HFF-Myc (cell line): ENCODE measurements around the gene KLF2.
"Not testable (repeated sequence)": the region's sequence is repeated elsewhere in the genome, so short reads cannot be mapped to it uniquely, and the experiment has no call there.

Experiments used
- DNase-seq: peaks from one replicate; pipeline ENCODE4 v3.0.0-alpha.2; 2011; ENCODE audit warnings: low read depth; ENCODE audit errors: extremely low read depth
- H3K4me3 ChIP-seq: replicated peaks from 2 replicates; pipeline ENCODE4 v1.5.1; 2011; ENCODE audit warnings: low read depth, mild to moderate bottlenecking, control low read depth, low read length
- TF ChIP-seq, protein P1 (sequence below): IDR thresholded peaks from 2 replicates; pipeline ENCODE4 v1.5.1; 2012; ENCODE audit warnings: mild to moderate bottlenecking, low read depth, low read length, control low read depth; ENCODE audit errors: missing control alignments

KLF2 gene

DNA sequence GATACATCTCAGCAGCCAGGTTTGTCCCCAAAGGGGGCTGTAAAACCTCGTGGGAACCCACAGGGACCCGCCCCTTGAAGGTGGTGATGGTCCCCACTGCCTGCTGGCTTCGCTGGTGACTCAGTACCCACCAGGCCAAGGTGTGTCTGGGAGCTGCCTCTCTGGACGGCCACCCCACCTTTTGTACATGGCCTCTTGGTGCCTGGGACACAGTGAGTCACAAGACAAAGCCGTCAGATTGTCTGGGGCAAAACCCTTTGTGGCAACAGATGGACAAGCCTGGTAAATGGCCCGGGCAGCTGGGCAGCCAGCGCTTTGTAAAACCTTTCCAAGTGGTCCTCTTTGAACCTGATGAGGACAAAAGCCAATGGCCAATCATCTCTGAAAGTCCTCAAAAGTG is 27.9 kb upstream of the KLF2 start:
- H3K4me3 ChIP-seq, result no peak overlapping the region
- TF ChIP-seq, protein P1, sequence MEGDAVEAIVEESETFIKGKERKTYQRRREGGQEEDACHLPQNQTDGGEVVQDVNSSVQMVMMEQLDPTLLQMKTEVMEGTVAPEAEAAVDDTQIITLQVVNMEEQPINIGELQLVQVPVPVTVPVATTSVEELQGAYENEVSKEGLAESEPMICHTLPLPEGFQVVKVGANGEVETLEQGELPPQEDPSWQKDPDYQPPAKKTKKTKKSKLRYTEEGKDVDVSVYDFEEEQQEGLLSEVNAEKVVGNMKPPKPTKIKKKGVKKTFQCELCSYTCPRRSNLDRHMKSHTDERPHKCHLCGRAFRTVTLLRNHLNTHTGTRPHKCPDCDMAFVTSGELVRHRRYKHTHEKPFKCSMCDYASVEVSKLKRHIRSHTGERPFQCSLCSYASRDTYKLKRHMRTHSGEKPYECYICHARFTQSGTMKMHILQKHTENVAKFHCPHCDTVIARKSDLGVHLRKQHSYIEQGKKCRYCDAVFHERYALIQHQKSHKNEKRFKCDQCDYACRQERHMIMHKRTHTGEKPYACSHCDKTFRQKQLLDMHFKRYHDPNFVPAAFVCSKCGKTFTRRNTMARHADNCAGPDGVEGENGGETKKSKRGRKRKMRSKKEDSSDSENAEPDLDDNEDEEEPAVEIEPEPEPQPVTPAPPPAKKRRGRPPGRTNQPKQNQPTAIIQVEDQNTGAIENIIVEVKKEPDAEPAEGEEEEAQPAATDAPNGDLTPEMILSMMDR, result no peak
- DNase-seq, result no peak

DNA sequence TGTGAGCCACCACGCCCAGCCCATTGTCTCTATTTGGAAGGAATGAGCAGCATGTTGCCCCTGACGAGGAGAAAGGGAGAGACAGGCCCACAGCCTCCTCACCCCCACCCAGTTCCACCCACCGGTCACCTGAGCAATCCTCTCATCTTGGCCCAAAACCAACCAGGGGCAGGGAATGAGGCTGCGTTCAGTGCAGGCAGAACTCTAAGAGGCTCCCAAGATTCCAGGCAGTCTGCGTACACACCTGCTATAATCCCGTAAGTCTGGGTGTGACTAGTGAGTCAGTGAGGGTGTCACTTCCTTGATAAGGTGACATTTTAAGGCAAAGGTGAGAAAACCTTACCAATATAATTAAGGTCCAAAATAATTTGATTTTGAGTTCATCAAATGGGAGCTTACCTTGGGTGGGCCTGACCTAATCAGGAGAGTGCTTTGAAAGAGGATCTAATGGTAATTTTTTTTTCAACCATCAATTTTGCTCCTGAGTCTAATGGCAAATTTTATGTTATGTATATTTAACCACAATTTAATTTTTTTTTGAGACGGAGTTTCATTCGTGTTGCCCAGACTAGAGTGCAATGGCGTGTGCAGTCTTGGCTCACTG is 26.9 kb upstream of the KLF2 start:
- no peak for DNase-seq
- H3K4me3 ChIP-seq, result no peak overlapping the region
- TF ChIP-seq, protein P1, result no peak

DNA sequence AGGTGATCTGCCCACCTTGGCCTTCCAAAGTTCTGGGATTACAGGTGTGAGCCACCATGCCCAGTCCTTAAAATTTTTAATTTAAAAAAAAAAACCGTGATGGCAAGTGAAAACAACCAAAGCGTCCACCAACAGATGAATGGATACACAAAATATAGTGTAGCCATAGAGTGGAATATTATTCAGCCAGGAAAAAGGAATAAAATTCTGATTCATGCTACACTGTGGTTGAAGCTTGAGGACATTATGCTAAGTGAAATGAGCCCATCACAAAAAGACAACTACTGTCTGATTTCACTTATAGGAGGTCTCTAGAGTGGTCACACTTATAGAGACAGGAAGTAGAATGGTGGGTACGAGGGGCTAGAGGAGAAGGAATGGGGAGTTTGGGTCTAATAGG is 26.3 kb upstream of the KLF2 start:
- DNase-seq, result no peak
- TF ChIP-seq, protein P1, result no peak

DNA sequence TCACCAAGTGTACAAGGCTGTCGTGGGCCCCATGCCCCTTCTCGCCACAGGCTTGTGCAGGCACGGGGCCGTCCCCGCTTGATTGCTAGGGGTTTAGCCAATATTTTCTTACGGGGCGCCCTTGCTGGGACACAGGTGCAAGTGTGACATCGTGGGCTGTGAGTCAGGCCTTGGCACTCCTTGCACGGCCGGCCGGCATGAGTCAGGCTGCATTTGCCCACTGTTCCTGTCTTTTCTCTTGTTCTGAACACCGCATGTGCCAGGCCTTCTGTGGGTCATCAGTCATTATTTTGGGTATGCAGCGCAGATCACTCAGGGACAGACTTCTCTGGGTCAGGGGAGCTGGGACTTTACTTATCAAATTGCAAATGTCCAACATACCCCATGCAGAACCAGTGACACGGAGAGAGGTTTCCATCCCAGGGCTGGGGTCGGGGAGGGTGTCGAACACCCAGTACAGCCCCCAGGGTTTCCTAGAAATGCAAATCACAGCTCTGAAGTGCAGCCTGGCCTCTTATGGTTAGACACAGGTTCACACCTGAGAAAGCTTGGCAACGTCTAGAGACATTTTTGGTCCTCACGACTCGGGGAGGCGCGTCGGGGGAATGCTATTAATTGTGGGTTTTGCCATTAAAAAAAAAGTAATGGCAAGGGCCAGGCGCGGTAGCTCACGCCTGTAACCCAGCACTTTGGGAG is 22.5 kb upstream of the KLF2 start:
- H3K4me3 ChIP-seq, result no peak overlapping the region
- TF ChIP-seq, protein P1, result no peak
- no peak for DNase-seq

More for the DNA sequence above, 26.3 kb upstream of the KLF2 start:
- no peak overlapping the region for H3K4me3 ChIP-seq

DNA sequence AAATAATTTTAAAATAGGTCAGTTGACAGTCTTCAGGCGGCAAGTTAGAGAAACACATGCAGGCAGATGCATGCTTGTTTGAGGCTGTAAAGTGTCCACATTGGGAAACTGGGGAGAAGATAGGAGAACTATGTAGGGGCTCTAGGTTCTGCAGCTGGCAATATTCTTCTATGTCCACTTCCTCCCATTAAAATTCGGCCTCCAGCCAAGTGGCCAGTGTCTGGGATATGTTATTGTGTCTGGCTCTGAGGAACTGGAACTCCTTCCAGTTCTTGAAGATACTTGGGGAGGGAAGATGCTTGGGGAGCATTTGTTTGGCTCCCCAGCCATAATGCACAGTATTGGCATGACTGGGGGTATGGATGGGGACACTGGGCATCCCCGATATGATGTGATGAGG is 20.9 kb upstream of the KLF2 start:
- DNase-seq, result no peak
- no peak overlapping the region for H3K4me3 ChIP-seq
- TF ChIP-seq, protein P1, result no peak

DNA sequence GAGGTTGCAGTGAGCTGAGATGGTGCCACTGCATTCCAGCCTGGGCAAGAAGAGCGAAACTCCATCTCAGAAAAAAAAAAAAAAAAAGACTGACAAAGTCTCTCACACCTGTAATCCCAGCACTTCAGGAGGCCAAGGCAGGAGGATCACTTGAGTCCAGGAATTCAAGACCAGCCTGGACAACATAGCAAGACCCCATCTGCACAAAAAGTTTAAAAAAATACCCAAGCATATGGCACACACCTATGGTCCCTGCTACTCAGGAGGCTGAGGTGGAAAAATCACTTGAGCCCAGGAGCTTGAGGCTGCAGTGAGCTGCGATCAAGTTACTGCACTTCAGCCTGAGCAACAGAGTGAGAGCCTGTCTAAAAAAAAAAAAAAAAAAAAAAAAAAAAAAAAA is 20.1 kb upstream of the KLF2 start:
- not testable (repeated sequence) for H3K4me3 ChIP-seq, DNase-seq

DNA sequence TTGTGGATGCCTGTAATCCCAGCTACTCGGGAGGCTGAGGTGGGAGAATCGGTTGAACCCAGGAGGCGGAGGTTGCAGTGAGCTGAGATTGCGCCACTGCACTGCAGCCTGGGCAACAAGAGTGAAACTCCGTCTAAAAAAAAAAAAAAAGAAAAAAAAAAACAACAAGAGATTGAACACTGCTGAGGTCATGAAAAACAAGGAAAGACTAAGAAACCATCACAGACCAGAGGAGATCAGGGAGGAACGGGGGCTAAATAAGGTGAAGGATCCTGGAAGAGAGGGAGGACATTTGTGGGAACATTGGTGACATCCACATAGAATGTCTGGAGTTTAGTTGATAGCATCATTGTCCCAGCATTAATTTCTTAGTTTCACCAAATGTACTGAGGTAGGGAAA is 19.6 kb upstream of the KLF2 start:
- H3K4me3 ChIP-seq, DNase-seq: not testable (repeated sequence)
